C4-2B (cell line): Measurements from ENCODE around the gene IL17REL.

ENCODE experiments used
- ZFX ChIP-seq: fragments of 450-650 bp; IDR thresholded peaks from 2 replicates; pipeline ENCODE4 v1.6.1; 2017
- TF ChIP-seq, protein P1 (sequence below): fragments of 450-650 bp; conservative IDR thresholded peaks from 2 replicates; pipeline ENCODE4 v1.5.1; 2017; ENCODE audit warnings: mild to moderate bottlenecking

DNA sequence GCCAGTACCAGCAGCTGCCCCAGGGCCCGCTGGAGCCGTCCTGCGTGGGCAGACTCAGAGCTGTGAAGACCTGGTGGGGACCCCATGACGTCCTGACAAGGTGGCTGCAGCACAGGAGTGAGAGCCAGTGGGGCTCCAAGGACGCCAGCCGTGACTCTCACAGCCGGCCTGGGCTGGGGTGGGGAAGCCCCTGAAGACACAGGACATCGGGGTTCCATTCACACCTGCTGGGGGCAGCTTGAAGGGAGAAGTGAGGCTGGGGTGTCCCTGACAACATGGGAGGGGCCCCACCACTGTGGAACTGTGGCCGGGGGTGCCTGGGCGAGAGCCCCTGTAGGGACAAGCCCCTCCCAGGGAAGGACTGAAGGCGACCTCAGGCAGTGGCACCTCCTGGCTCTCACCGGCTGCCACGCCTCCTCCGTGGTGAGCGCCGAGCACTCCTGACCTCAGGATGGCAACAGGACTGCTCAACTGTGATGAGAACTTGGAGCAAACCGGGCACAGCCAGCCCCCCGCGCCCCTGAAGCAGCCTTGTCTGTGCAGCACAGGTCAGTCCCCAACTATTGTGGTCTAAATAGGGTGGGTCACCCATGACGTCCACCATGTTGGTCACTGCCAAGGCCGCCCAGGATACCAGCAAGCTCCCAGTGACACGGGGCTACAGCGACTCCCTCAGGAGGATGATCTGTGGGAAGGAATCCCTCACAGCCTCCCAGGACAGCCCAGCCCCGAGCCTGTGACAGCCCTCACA is 22.7 kb upstream of the IL17REL start:
- TF ChIP-seq, protein P1, sequence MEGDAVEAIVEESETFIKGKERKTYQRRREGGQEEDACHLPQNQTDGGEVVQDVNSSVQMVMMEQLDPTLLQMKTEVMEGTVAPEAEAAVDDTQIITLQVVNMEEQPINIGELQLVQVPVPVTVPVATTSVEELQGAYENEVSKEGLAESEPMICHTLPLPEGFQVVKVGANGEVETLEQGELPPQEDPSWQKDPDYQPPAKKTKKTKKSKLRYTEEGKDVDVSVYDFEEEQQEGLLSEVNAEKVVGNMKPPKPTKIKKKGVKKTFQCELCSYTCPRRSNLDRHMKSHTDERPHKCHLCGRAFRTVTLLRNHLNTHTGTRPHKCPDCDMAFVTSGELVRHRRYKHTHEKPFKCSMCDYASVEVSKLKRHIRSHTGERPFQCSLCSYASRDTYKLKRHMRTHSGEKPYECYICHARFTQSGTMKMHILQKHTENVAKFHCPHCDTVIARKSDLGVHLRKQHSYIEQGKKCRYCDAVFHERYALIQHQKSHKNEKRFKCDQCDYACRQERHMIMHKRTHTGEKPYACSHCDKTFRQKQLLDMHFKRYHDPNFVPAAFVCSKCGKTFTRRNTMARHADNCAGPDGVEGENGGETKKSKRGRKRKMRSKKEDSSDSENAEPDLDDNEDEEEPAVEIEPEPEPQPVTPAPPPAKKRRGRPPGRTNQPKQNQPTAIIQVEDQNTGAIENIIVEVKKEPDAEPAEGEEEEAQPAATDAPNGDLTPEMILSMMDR, result no peak
- no peak for TF ChIP-seq ZFX
